HEK293T (cell line): ENCODE data around the gene SH3GL2.

Source experiments
- CTCF ChIA-PET: fragments of 350-600 bp; formaldehyde crosslinking; extraction: SDS; loops from one replicate; lab custom pipeline; 2021; ENCODE audit warnings: antibody characterized with exemption, inconsistent platforms; lab: Yijun Ruan, JAX
- POLR2A ChIA-PET: fragments of 350-600 bp; formaldehyde crosslinking; extraction: SDS; loops from one replicate; lab custom pipeline; 2020; ENCODE audit warnings: antibody characterized with exemption, inconsistent platforms; lab: Yijun Ruan, JAX
- DNase-seq: peaks from one replicate; pipeline ENCODE4 v3.0.0; 2012; ENCODE audit warnings: mixed read lengths; ENCODE audit errors: extremely low spot score
- ARNT ChIP-seq: fragments of 450-650 bp; IDR thresholded peaks from 2 replicates; pipeline ENCODE4 v1.6.1; 2017; ENCODE audit warnings: mild to moderate bottlenecking
- BHLHE40 ChIP-seq: fragments of 450-650 bp; IDR thresholded peaks from 2 replicates; pipeline ENCODE4 v1.6.1; 2016; ENCODE audit warnings: mild to moderate bottlenecking, moderate library complexity, borderline replicate concordance
- CTBP1 ChIP-seq: fragments of 450-650 bp; IDR thresholded peaks from 2 replicates; pipeline ENCODE4 v1.6.1; 2016; ENCODE audit warnings: borderline replicate concordance
- ELF4 ChIP-seq: fragments of 450-650 bp; IDR thresholded peaks from 2 replicates; pipeline ENCODE4 v1.6.1; 2017; ENCODE audit warnings: antibody characterized with exemption
- FOXA1 ChIP-seq: fragments of 450-650 bp; IDR thresholded peaks from 2 replicates; pipeline ENCODE4 v1.6.1; 2016; ENCODE audit warnings: mild to moderate bottlenecking
- FOXK2 ChIP-seq: fragments of 450-650 bp; IDR thresholded peaks from 2 replicates; pipeline ENCODE4 v1.6.1; 2016; ENCODE audit warnings: mild to moderate bottlenecking
- FOXM1 ChIP-seq: fragments of 450-650 bp; IDR thresholded peaks from 2 replicates; pipeline ENCODE4 v1.6.1; 2017; ENCODE audit warnings: mild to moderate bottlenecking, borderline replicate concordance
- HDGF ChIP-seq: fragments of 450-650 bp; IDR thresholded peaks from 2 replicates; pipeline ENCODE4 v1.6.1; 2017; ENCODE audit warnings: antibody characterized with exemption, borderline replicate concordance
- L3MBTL2 ChIP-seq: fragments of 450-650 bp; conservative IDR thresholded peaks from 2 replicates; pipeline ENCODE4 v1.6.1; 2016; ENCODE audit warnings: mild to moderate bottlenecking
- LEF1 ChIP-seq: fragments of 450-650 bp; IDR thresholded peaks from 2 replicates; pipeline ENCODE4 v1.6.1; 2017; ENCODE audit warnings: mild to moderate bottlenecking, borderline replicate concordance
- NFRKB ChIP-seq: fragments of 450-650 bp; IDR thresholded peaks from 2 replicates; pipeline ENCODE4 v1.6.1; 2016; ENCODE audit warnings: mild to moderate bottlenecking, moderate library complexity
- SP1 ChIP-seq: fragments of 450-650 bp; IDR thresholded peaks from 2 replicates; pipeline ENCODE4 v1.6.1; 2017
- SUZ12 ChIP-seq: fragments of 450-650 bp; IDR thresholded peaks from 2 replicates; pipeline ENCODE4 v1.6.1; 2016; ENCODE audit warnings: mild to moderate bottlenecking
- TARDBP ChIP-seq: fragments of 450-650 bp; IDR thresholded peaks from 2 replicates; pipeline ENCODE4 v1.6.1; 2016
- ZNF384 ChIP-seq: fragments of 450-650 bp; IDR thresholded peaks from 2 replicates; pipeline ENCODE4 v1.6.1; 2016
- TF ChIP-seq, protein P1 (sequence below): fragments of 450-650 bp; IDR thresholded peaks from 2 replicates; pipeline ENCODE4 v1.6.1; 2016

Gene SH3GL2

DNA sequence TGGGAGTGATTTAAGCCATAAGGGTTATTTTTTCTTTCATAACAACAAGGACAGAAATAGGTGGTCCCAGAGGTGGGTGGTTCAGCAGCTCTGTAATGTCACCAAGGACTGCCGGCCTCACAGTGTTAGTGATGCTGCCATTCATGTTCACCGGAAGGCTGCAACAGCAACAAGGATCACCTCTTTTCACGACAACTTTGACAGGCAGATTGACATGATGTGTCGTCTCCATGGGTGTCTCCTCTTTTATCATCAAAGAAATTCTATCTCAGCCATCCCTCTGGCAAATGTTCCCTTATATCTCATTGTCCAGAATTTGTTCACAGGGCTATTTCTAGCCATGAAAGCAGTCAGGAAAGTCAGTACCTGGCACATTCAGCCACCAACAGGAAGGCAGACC lies 231.5 kb downstream of the SH3GL2 start:
- DNase-seq: no peak
- CTCF ChIA-PET: interaction anchor here (0.7 to 2.8 kb wide), 6 partner anchors 10 to 403 kb away, joined by 3 to 22 read pairs (median 4); no protein-coding TSS in a partner anchor
- POLR2A ChIA-PET: no interaction called here
- no peak for TF ChIP-seq LEF1
- TF ChIP-seq FOXM1: no peak
- no peak for TF ChIP-seq FOXA1
- TF ChIP-seq ARNT: no peak

DNA sequence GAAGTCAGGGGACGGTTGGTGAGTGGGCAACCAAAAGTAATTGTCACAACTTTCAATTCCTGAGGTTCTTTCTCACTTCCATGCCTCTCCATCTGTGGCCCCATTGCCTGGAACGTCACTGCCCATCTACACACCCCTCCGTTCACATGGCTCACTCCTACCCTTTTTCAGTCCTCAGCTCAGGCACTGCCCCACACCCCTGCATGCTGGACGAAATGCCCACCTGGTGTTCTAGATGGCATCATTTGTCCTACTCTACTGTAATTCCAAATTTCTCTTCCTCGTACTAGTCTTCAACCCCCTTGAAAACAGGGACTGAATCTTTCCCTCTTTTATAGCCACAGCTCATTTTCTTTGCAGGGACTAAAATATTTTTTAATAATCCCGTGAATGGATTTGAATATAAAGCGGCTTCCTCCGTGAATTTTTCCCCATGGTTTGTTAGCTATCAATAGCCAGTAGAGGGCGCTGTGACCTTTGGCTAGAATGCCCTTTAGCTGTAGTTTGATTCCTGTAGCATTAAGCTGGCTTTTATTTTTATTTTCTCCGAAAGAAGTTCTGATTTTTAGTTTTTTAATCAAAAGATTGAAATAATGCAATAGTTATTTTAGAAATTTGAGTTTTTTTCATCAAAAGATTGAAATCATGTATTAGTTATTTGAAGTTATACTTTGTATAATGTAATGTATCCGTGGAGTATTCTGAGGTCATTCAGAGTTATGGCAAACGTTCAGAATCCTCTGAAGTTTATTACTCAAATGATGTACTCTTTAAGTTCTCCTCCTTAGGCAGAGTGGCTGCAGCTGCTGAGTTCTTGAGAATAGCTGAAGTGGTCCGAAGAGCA lies 232.1 kb downstream of the SH3GL2 start:
- ChIA-PET CTCF (interaction anchor here (0.5 to 2.8 kb wide), 14 partner anchors 10 to 405 kb away, joined by 3 to 22 read pairs (median 3); no protein-coding TSS in a partner anchor), POLR2A (no interaction called here)
- TF ChIP-seq, protein P1, sequence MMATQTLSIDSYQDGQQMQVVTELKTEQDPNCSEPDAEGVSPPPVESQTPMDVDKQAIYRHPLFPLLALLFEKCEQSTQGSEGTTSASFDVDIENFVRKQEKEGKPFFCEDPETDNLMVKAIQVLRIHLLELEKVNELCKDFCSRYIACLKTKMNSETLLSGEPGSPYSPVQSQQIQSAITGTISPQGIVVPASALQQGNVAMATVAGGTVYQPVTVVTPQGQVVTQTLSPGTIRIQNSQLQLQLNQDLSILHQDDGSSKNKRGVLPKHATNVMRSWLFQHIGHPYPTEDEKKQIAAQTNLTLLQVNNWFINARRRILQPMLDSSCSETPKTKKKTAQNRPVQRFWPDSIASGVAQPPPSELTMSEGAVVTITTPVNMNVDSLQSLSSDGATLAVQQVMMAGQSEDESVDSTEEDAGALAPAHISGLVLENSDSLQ: no peak
- TF ChIP-seq FOXM1 (no peak), HDGF (no peak), SUZ12 (no peak), ELF4 (no peak), LEF1 (no peak), L3MBTL2 (no peak)
- DNase-seq: peak; percentile 19

DNA sequence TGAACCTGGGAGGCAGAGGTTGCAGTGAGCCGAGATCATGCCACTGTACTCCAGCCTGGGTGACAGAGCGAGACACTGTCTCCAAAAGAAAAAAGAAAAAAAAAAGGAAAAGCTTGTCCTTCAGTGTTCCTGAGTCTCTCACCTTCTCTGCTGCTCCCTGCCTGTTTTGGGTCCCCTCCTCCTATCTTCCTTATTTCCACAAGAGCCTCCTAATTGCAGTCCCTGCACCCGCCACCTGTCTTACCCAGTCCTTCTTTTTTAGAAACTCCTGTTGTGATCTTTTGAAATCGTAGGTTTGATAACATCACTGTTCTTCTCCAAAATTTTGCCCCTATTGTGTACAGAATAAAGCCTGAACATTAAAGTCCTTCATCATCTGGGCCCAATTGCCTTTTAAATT lies 234.9 kb downstream of the SH3GL2 start:
- no peak for TF ChIP-seq CTBP1
- no peak for TF ChIP-seq SUZ12
- TF ChIP-seq FOXK2: no peak
- no peak for TF ChIP-seq TARDBP
- TF ChIP-seq NFRKB: no peak
- TF ChIP-seq HDGF: no peak
- TF ChIP-seq, protein P1: no peak
- no peak for TF ChIP-seq FOXA1
- TF ChIP-seq LEF1: no peak
- no peak for TF ChIP-seq ZNF384
- no peak for TF ChIP-seq ELF4
- no peak for TF ChIP-seq L3MBTL2
- TF ChIP-seq BHLHE40: no peak
- no peak for TF ChIP-seq ARNT
- DNase-seq: no peak
- ChIA-PET POLR2A (no interaction called here), CTCF (no interaction called here)

DNA sequence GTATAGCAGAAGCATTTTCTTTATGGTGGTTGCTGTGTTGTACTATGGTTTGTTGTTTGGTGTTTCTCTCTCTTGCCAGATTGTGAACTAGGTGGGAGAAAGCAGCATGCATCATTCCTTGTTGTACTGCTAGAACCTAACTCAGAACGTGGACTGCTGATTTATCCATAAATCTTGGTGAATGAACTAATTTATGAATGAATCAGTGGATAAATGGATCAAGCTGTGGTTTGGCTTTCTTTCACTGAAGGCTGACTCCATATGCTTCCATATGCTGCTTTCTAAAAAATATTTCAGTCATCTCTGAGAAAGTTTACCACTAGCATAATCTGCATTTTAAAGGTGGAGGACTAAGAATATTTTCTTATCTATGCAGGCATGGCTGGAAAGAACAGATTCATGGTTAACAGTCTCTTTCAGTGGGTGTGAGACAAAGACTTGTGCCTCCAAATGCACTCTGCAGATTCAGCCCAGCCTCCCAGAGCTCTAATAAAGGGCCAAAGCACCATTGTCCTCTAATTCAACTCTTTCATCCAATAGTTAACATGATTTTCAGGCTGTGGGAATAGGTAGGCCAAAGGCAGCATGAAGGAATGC lies 237.7 kb downstream of the SH3GL2 start:
- POLR2A ChIA-PET: no interaction called here
- TF ChIP-seq L3MBTL2: no peak
- TF ChIP-seq BHLHE40: no peak
- no peak for TF ChIP-seq FOXK2
- no peak for TF ChIP-seq FOXA1
- no peak for TF ChIP-seq SUZ12
- CTCF ChIA-PET: no interaction called here
- no peak for DNase-seq

DNA sequence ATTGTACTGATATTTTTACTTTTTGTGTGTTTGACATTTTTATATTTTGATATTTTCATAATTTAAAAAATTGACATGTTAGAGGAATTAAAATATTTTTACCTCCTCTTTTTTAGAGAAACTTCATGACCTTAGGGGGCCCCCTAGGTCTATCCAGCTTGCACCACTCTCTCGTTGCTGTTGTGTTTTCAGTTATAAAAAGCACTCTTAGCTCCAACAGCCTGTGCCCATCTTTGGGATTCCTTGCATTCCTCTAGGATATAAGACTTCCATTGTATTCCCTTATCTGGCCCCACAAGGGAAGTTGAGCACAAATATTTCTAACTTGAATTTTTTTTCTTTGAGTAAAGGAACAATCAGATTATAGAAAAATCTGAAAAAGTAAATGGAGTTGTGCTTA lies 245.3 kb downstream of the SH3GL2 start:
- ChIA-PET POLR2A (no interaction called here), CTCF (interaction anchor here (1.2 kb wide), 1 partner anchor 14 kb away, joined by 6 read pairs; no protein-coding TSS in a partner anchor)
- TF ChIP-seq, protein P1: no peak
- no peak for TF ChIP-seq CTBP1
- TF ChIP-seq FOXK2: no peak
- TF ChIP-seq LEF1: no peak
- no peak for TF ChIP-seq TARDBP
- no peak for TF ChIP-seq ZNF384
- no peak for TF ChIP-seq NFRKB
- no peak for TF ChIP-seq FOXA1
- no peak for TF ChIP-seq HDGF
- TF ChIP-seq ELF4: no peak
- no peak for TF ChIP-seq BHLHE40
- TF ChIP-seq ARNT: no peak
- no peak for TF ChIP-seq SUZ12
- TF ChIP-seq FOXM1: no peak
- no peak for DNase-seq

DNA sequence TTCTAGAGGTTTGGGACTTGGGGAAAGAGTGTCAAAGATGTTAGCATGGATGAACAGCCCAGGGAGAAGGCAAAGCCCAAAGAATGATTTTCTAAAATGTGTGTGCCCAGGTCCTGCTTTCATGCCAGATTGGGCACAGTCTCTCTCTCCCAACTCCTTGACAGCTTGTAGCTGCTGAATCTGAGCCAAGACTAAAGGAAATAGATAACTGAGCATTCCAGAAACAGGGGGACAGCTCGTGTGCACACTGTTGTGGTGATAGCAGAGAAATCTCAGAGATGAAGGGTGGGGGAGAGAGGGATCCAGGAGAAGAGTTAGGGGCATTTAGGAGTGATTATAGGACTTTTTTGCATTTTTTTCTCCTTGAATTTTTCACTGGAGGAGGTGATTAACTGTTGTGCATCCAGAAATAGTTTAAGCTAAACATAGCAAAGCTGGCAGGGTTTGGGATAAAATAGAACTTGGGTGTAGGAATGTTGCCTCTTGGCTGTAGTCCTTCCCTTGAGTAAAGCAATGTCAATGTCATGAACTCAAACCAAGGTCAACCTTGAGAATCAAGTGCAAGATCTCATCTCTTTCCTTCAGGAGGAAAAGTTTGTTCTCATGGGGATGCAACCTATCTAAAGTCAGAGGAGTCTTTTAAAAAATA lies 245.9 kb downstream of the SH3GL2 start:
- ChIA-PET CTCF (interaction anchor here (0.6 to 1.2 kb wide), 2 partner anchors 13 to 183 kb away, joined by 3 to 6 read pairs; no protein-coding TSS in a partner anchor), POLR2A (no interaction called here)
- TF ChIP-seq SP1 (no peak), FOXA1 (no peak), L3MBTL2 (no peak), NFRKB (no peak), FOXK2 (no peak), FOXM1 (no peak), ARNT (no peak)
- TF ChIP-seq, protein P1: no peak

More for the DNA sequence above, 245.9 kb downstream of the SH3GL2 start:
- no peak for DNase-seq
